Heart right ventricle (tissue), 16 donors: ENCODE data around the gene THSD7B. TPM values are rescaled to one million over a fixed set of nuclear protein-coding genes. Genes with fewer than 3 reads are reported as not detected.

ENCODE experiments used
- ATAC-seq, 8 donors: fragments of 200-7000 bp; cut with Tn5 transposase; one replicate each; pipeline ENCODE4 v1.9.1; 2020; ENCODE audit warnings: mild to moderate bottlenecking in 8 of 8, moderate library complexity in 8 of 8, moderate number of reproducible peaks in 1 of 8
- DNase-seq, 2 donors: peaks; one replicate each; pipeline ENCODE4 v3.0.0-alpha.2; 2020
- H3K27ac ChIP-seq, 10 donors: fragments of 200-600 bp; sonication (generic) in 2 of 10; one replicate each; pipeline versions ENCODE4 v1.5.0 to v1.8.0; 2020 to 2022; ENCODE audit warnings: mild to moderate bottlenecking in 3 of 10
- H3K27me3 ChIP-seq, 7 donors: fragments of 200-600 bp; one replicate each; pipeline ENCODE4 v1.8.0; 2021 to 2022; ENCODE audit warnings: mild to moderate bottlenecking in 2 of 7
- H3K36me3 ChIP-seq, 9 donors: fragments of 200-600 bp; sonication (generic) in 1 of 9; one replicate each; pipeline versions ENCODE4 v1.5.0 to v1.8.0; 2020 to 2022; ENCODE audit warnings: mild to moderate bottlenecking in 2 of 9
- H3K4me1 ChIP-seq, 9 donors: fragments of 200-600 bp; sonication (generic) in 1 of 9; one replicate each; pipeline versions ENCODE4 v1.5.0 to v1.8.0; 2020 to 2022; ENCODE audit warnings: mild to moderate bottlenecking in 4 of 9
- H3K4me3 ChIP-seq, 10 donors: fragments of 200-600 bp; sonication (generic) in 2 of 10; one replicate each; pipeline versions ENCODE4 v1.5.0 to v1.8.0; 2020 to 2022; ENCODE audit warnings: mild to moderate bottlenecking in 7 of 10, moderate library complexity in 2 of 10
- H3K9me3 ChIP-seq, 11 donors: fragments of 200-600 bp in 10 of 11; sonication (generic) in 2 of 11; one replicate each; pipeline versions ENCODE4 v1.5.0 to v1.8.0; 2013 to 2022; ENCODE audit warnings: mild to moderate bottlenecking in 2 of 11, control low read depth in 1 of 11, moderate library complexity in 1 of 11
- CTCF ChIP-seq, 9 donors: fragments of 200-600 bp; sonication (generic) in 2 of 9; IDR thresholded peaks; one replicate each; pipeline versions ENCODE4 v1.5.0 to v1.8.0; 2021 to 2022; ENCODE audit warnings: antibody characterized with exemption in 9 of 9, mild to moderate bottlenecking in 5 of 9, moderate library complexity in 1 of 9
- WGBS, 2 donors: extraction: QIAGEN DNeasy Blood & Tissue Kit; methylation state at CpG; one replicate each; pipeline ENCODE4 v1.1.7; 2013; ENCODE audit warnings: inconsistent platforms in 1 of 2; 5-methylcytosine and 5-hydroxymethylcytosine counted together
- intact Hi-C, 10 donors: fragments of 100-400 bp; cut with DNase I; formaldehyde crosslinking; loops; one replicate each; pipeline versions ENCODE4 v1.11.1 to v1.14.2; 2022
- polyA plus RNA-seq, 2 donors: library from polyadenylated mRNA; stranded (reverse); fragments of 200-250 nt; gene quantifications; one replicate each; pipeline ENCODE4 v1.2.3, GENCODE V29; 2013
- total RNA-seq, 10 donors: library from RNA; stranded (reverse); fragmentation: NEBNext Ultra II Directional in 3 of 10; extraction: Animal tissue kit (Norgen Biotek cat#: 25700) in 3 of 10; gene quantifications; one replicate each; pipeline versions ENCODE4 v1.2.1 to v1.2.4, GENCODE V29; 2021 to 2023
- donor health status: Arrhythmogenic right ventricular cardiomyopathy.
- donor health status: ischemic (EF 13 %, LVEDD 7.1; RV severe dilation, severe dysfunction).
- donor health status: healthy with polysubstance abuse.
- donor health status: DM: no; HTN: yes; CAD: no.
- donor health status: DM: no; HTN: no; CAD: no.
- donor health status: ischemic (EF 25% LVEDD 6.9; RV normal size, moderate dysfunction).
- donor health status: ischemic (EF 25% LVEDD 5.7; RV mildly dilated, moderate dysfunction).
- donor health status: healthy.
- donor health status: DM: yes; HTN: yes; CAD: no.
- donor health status: Ischemic cardiomyopathy.
- donor health status: ischemic (EF 35%, LVEDD 5.7; RV mildly dilated, moderate dysfunction).
- donor health status: nonischemic (EF 11% LVEDD 7.7; RV severe dilation, severe dysfunction).
- donor health status: DM: yes; HTN: yes; CAD: no.
- donor health status: PGD.
- donor health status: ischemic (EF 29% LVEDD 5.4; RV normal size, mild dysfunction).
- donor health status: nonischemic (EF 23%, LVEDD 6.1; RV moderate dilation, normal function).

THSD7B gene
- total and polyA plus RNA-seq, 12 donors: 0.01 to 0.39 (median 0.18) TPM

GRCh38 chr2:136787970-136788369 lies 22.6 kb downstream of the THSD7B start:
- Histone ChIP-seq H3K9me3 (no peaks in the 10 kb centered on the region), H3K4me3 (no peak overlapping the region), H3K27ac (no peak overlapping the region), H3K4me1 (no peaks in the 10 kb centered on the region), H3K27me3 (no peaks in the 10 kb centered on the region), H3K36me3 (no peaks in the 10 kb centered on the region)
- no peak for TF ChIP-seq CTCF (IDR thresholded peaks at IDR 0.05)
- intact Hi-C loops: no loop called here
- DNase-seq: no peak
- WGBS, 2 donors: 76 to 83% methylated on average over 3 of the region's 3 CpGs
- ATAC-seq: no peak

GRCh38 chr2:136796339-136796738 lies 31.0 kb downstream of the THSD7B start:
- intact Hi-C loops: no loop called here
- 67 to 70% methylated on average over 4 of the region's 4 CpGs for WGBS, 2 donors
- Histone ChIP-seq H3K27ac (no peak overlapping the region), H3K4me1 (no peaks in the 10 kb centered on the region), H3K36me3 (no peaks in the 10 kb centered on the region), H3K27me3 (peaks cover 0 to 5% (median 0%) of the 10 kb centered on the region in 7 donors), H3K4me3 (no peak overlapping the region), H3K9me3 (no peaks in the 10 kb centered on the region)
- ATAC-seq (no peak), DNase-seq (no peak)
- TF ChIP-seq CTCF (IDR thresholded peaks at IDR 0.05): no peak

- DNase-seq (no peak), ATAC-seq (no peak)
- TF ChIP-seq CTCF (IDR thresholded peaks at IDR 0.05): no peak
- no peak overlapping the region for H3K27ac ChIP-seq
- no peaks in the 10 kb centered on the region for H3K4me1 ChIP-seq
- H3K27me3 ChIP-seq: peaks cover 0 to 5% (median 0%) of the 10 kb centered on the region in 7 donors
- no peak overlapping the region for H3K4me3 ChIP-seq
- intact Hi-C loops: no loop called here
- no peaks in the 10 kb centered on the region for H3K9me3 ChIP-seq
- no peaks in the 10 kb centered on the region for H3K36me3 ChIP-seq
Observed at GRCh38 chr2:136798766-136799165, 33.4 kb downstream of the THSD7B start.

- intact Hi-C loops: no loop called here
- 80 to 81% methylated on average over 4 of the region's 4 CpGs for WGBS, 2 donors
- H3K27me3 ChIP-seq: no peaks in the 10 kb centered on the region
Observed at GRCh38 chr2:136801661-136802060, 36.3 kb downstream of the THSD7B start.

More at GRCh38 chr2:136801661-136802060, 36.3 kb downstream of the THSD7B start:
- Histone ChIP-seq H3K9me3 (peaks cover 0 to 15% (median 0%) of the 10 kb centered on the region in 11 donors), H3K27ac (no peak overlapping the region), H3K36me3 (no peaks in the 10 kb centered on the region), H3K4me3 (no peak overlapping the region), H3K4me1 (no peaks in the 10 kb centered on the region)
- ATAC-seq (no peak), DNase-seq (no peak)
- no peak for TF ChIP-seq CTCF (IDR thresholded peaks at IDR 0.05)
